ENCODE data around the gene RNF2.

DNA sequence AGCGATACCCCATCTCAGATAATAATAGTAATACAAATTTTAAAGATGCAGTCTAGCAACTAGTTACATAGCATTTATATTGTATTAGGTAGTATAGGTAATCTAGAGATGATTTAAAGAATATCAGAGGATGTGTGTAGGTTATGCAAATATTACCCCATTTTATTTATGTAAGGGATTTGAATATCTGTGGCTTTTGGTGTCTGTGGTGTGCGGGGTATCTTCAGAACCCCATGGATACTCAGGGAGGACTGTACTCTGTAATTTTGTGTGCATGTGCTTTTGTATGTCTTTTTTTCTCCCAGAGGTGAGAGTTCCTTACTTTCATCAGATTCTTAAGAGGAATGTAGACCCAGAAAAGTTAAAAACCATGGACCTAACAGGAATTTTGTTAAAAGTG is 12.8 kb downstream of the RNF2 start:
- no peak for TF ChIP-seq POLR2AphosphoS5 (IDR thresholded peaks at IDR 0.05)
- TF ChIP-seq CTCF (IDR thresholded peaks at IDR 0.05 in 8 of 11, conservative IDR thresholded peaks at IDR 0.05 in 3 of 11): no peak
- no peak for TF ChIP-seq POLR2A (IDR thresholded peaks at IDR 0.05)
